Daoy (cell line): ENCODE data around the gene SIGLEC12. TPM values are rescaled to one million over a fixed set of nuclear protein-coding genes. Genes with fewer than 3 reads are reported as not detected.
A peak's percentile ranks its signal among the peaks of the same experiment; 100 is the strongest.
"Not testable (repeated sequence)": the region's sequence is repeated elsewhere in the genome, so short reads cannot be mapped to it uniquely, and the experiment has no call there.

Source experiments
- DNase-seq: peaks from one replicate; pipeline ENCODE4 v3.0.0-alpha.2; 2015; ENCODE audit warnings: low read depth
- total RNA-seq: library from RNA; depleted of rRNA; stranded (reverse); fragments of >200 nt; shearing (Covaris generic); gene quantifications from 2 replicates; pipeline ENCODE4 v1.2.3, GENCODE V29; 2014

Gene SIGLEC12
- total RNA-seq, 1 experiment from 2014 or later: not detected

GRCh38 chr19:51485960-51486660 is 15.5 kb downstream of the SIGLEC12 start:
- DNase-seq: no peak

GRCh38 chr19:51480590-51480989 is 21.0 kb downstream of the SIGLEC12 start:
- DNase-seq: peak; percentile 52

GRCh38 chr19:51479531-51480331 is 21.9 kb downstream of the SIGLEC12 start:
- DNase-seq: no peak

GRCh38 chr19:51478381-51479234 is 23.0 kb downstream of the SIGLEC12 start, which contains the start of gene CEACAM18:
Gene CEACAM18, plus strand, starts transcription at chr19:51478539.
- no peak for DNase-seq

GRCh38 chr19:51477344-51477743 is 24.3 kb downstream of the SIGLEC12 start:
- no peak for DNase-seq

GRCh38 chr19:51476164-51476563 is 25.4 kb downstream of the SIGLEC12 start:
- DNase-seq: no peak

- DNase-seq: peak; percentile 73
These were observed 28.4 kb downstream of the SIGLEC12 start for GRCh38 chr19:51473009-51473707.

- DNase-seq: no peak
These were observed 29.0 kb downstream of the SIGLEC12 start for GRCh38 chr19:51472607-51473006.

GRCh38 chr19:51471527-51471926 is 30.1 kb downstream of the SIGLEC12 start:
- DNase-seq: no peak

- peak; percentile 48 for DNase-seq
These were observed 30.6 kb downstream of the SIGLEC12 start for GRCh38 chr19:51470966-51471365.

- no peak for DNase-seq
These were observed 32.0 kb downstream of the SIGLEC12 start for GRCh38 chr19:51469629-51470028.

GRCh38 chr19:51469162-51469561 is 32.4 kb downstream of the SIGLEC12 start:
- no peak for DNase-seq

- DNase-seq: no peak
These were observed 33.1 kb downstream of the SIGLEC12 start for GRCh38 chr19:51468545-51468920.

- DNase-seq: no peak
These were observed 33.6 kb downstream of the SIGLEC12 start for GRCh38 chr19:51467864-51468544.

GRCh38 chr19:51466723-51467122 is 34.9 kb downstream of the SIGLEC12 start:
- DNase-seq: no peak

GRCh38 chr19:51463976-51464581 is 37.5 kb downstream of the SIGLEC12 start:
- DNase-seq: not testable (repeated sequence)

- DNase-seq: no peak
These were observed 38.9 kb downstream of the SIGLEC12 start for GRCh38 chr19:51462681-51463080.

GRCh38 chr19:51462276-51462675 is 39.3 kb downstream of the SIGLEC12 start:
- no peak for DNase-seq

- DNase-seq: no peak
These were observed 39.9 kb downstream of the SIGLEC12 start for GRCh38 chr19:51461723-51462161.
